ENCODE results near the gene PTPRO. TPM values are rescaled to one million over a fixed set of nuclear protein-coding genes. Genes with fewer than 3 reads are reported as not detected.
A peak's percentile ranks its signal among the peaks of the same experiment; 100 is the strongest.

Gene PTPRO
- total and polyA plus RNA-seq, 10 of the 15 experiments (the other 5 are each of a cell fraction or from before 2014, with no cell fraction given) = 1.2 to 5.3 (median 3.5) TPM

GRCh38 chr12:15453613-15454012 lies 131.3 kb downstream of the PTPRO start (continued):
- no peak for TF ChIP-seq POLR2AphosphoS2 (IDR thresholded peaks at IDR 0.05; ENCODE audit: low read depth, low read length)
- no peak for TF ChIP-seq ZBTB11 (CRISPR knock-in tag; IDR thresholded peaks at IDR 0.05)
- peak; percentile 72 for TF ChIP-seq BCL11A (IDR thresholded peaks at IDR 0.05; ENCODE audit: low read depth, low read length)
- no peak for TF ChIP-seq NR2C1 (IDR thresholded peaks at IDR 0.05)
- peak; percentile 71 for TF ChIP-seq NFIC (IDR thresholded peaks at IDR 0.05; ENCODE audit: low read depth, low read length)
- TF ChIP-seq KAT2A (conservative IDR thresholded peaks at IDR 0.05; ENCODE audit: control insufficient read depth, low read depth, low read length) = no peak
- TF ChIP-seq STAT1 (conservative IDR thresholded peaks at IDR 0.05) = no peak
- TF ChIP-seq MEF2B (IDR thresholded peaks at IDR 0.05; ENCODE audit: partially characterized antibody, poor library complexity, severe bottlenecking) = peak; percentile 23
- TF ChIP-seq USF2 (IDR thresholded peaks at IDR 0.05; ENCODE audit: borderline replicate concordance, low read depth, low read length) = no peak
- no peak for TF ChIP-seq HSF1 (IDR thresholded peaks at IDR 0.05; ENCODE audit: low read depth, low read length)
- TF ChIP-seq ZBTB40 (IDR thresholded peaks at IDR 0.05; ENCODE audit: borderline replicate concordance) = no peak
- 0 out of 2 replicates have a peak, but pooled peaks have one; percentile 37 for TF ChIP-seq FOXM1 (IDR thresholded peaks at IDR 0.05; ENCODE audit: low read depth, low read length)
- TF ChIP-seq IRF4 (IDR thresholded peaks at IDR 0.05; ENCODE audit: low read depth, low read length) = peak; percentile 64; the same call in 1 of the 2 replicates
- TF ChIP-seq RAD21 (IDR thresholded peaks at IDR 0.05; ENCODE audit: insufficient read depth, low read depth, low read length) = no peak
- 0 out of 2 replicates have a peak, but pooled peaks have one; percentile 30 for TF ChIP-seq CBFB (IDR thresholded peaks at IDR 0.05; ENCODE audit: low read depth)
- no peak for TF ChIP-seq MEF2A (IDR thresholded peaks at IDR 0.05; ENCODE audit: insufficient read depth, low read depth, low read length)
- TF ChIP-seq E4F1 (IDR thresholded peaks at IDR 0.05; ENCODE audit: borderline replicate concordance, partially characterized antibody) = no peak

Data from GM12878 (cell line).